Stimulated activated CD8-positive, alpha-beta memory T cell treated with anti-CD3 and anti-CD28 coated beads, Interleukin-4, amount 100 ng/mL, for 1 hour (primary cell): ENCODE results near the gene DENND4A.

Experiments used
- DNase-seq, 2 donors: peaks; one replicate each; pipeline ENCODE4 v3.0.0-alpha.2; 2020; ENCODE audit warnings: low read depth in 2 of 2, low spot score in 1 of 2

Gene DENND4A

GRCh38 chr15:65792138-65792987, at the start of gene DENND4A:
Gene DENND4A, minus strand, starts transcription at chr15:65792293. Its CDS starts 35,843 bp downstream, at chr15:65756450.
- peak; percentile 94 to 98 for DNase-seq

GRCh38 chr15:65841121-65841930, 49.2 kb upstream of the DENND4A start:
- no peak for DNase-seq

- no peak for DNase-seq
Observed at GRCh38 chr15:65839985-65840384, 47.9 kb upstream of the DENND4A start.

GRCh38 chr15:65839354-65839901, 47.3 kb upstream of the DENND4A start:
- DNase-seq: no peak

GRCh38 chr15:65837301-65838294, 45.5 kb upstream of the DENND4A start:
- DNase-seq: no peak

GRCh38 chr15:65836665-65837064, 44.6 kb upstream of the DENND4A start:
- no peak for DNase-seq

- DNase-seq: no peak
Observed at GRCh38 chr15:65835447-65835846, 43.4 kb upstream of the DENND4A start.

- no peak for DNase-seq
Observed at GRCh38 chr15:65834603-65835282, 42.6 kb upstream of the DENND4A start.

- no peak for DNase-seq
Observed at GRCh38 chr15:65833501-65834205, 41.6 kb upstream of the DENND4A start.

GRCh38 chr15:65832549-65833364, 40.7 kb upstream of the DENND4A start:
- DNase-seq: peak; percentile 14 to 15

GRCh38 chr15:65829130-65829764, 37.2 kb upstream of the DENND4A start:
- no peak for DNase-seq

GRCh38 chr15:65828585-65828984, 36.5 kb upstream of the DENND4A start:
- DNase-seq: no peak

GRCh38 chr15:65827065-65827464, 35.0 kb upstream of the DENND4A start:
- DNase-seq: no peak

- no peak for DNase-seq
Observed at GRCh38 chr15:65824941-65825544, 33.0 kb upstream of the DENND4A start.

- DNase-seq: no peak
Observed at GRCh38 chr15:65824031-65824743, 32.1 kb upstream of the DENND4A start.

GRCh38 chr15:65822316-65822715, 30.2 kb upstream of the DENND4A start:
- no peak for DNase-seq

- no peak for DNase-seq
Observed at GRCh38 chr15:65821070-65821469, 29.0 kb upstream of the DENND4A start.
